Activated T-cell treated with anti-CD3 and anti-CD28 coated beads, Interleukin-2, amount 50 U/mL, for 72 hours (primary cell): Measurements from ENCODE around the gene RAB1B. TPM values are rescaled to one million over a fixed set of nuclear protein-coding genes. Genes with fewer than 3 reads are reported as not detected.

Source experiments
- ATAC-seq, 2 donors: fragments of 150-1000 bp; cut with Tn5 transposase; replicated peaks in 1 of 2; 2 replicates each; pipeline ENCODE4 v1.10.0; 2021; ENCODE audit warnings: moderate library complexity in 2 of 2, mild to moderate bottlenecking in 1 of 2
- DNase-seq, 2 donors: peaks; one replicate each; pipeline ENCODE4 v3.0.0; 2021 to 2022; ENCODE audit warnings: mixed read lengths in 1 of 2
- H3K27ac Mint-ChIP-seq: one replicate; pipeline ENCODE4 v1.8.0; 2022; ENCODE audit warnings: mild to moderate bottlenecking, moderate library complexity, mixed read lengths
- H3K27me3 Mint-ChIP-seq: one replicate; pipeline ENCODE4 v1.8.0; 2022; ENCODE audit warnings: low read depth, mixed read lengths
- H3K36me3 Mint-ChIP-seq, 2 donors: one replicate each; pipeline ENCODE4 v1.8.0; 2022; ENCODE audit warnings: mixed read lengths in 2 of 2, mild to moderate bottlenecking in 1 of 2; ENCODE audit not compliant: insufficient read depth in 2 of 2
- H3K4me1 Mint-ChIP-seq: one replicate; pipeline ENCODE4 v1.8.0; 2022; ENCODE audit warnings: low read depth, mixed read lengths
- H3K4me3 Mint-ChIP-seq, 2 donors: one replicate each; pipeline ENCODE4 v1.8.0; 2022; ENCODE audit warnings: mild to moderate bottlenecking in 2 of 2, mixed read lengths in 2 of 2, moderate library complexity in 2 of 2
- H3K9me3 Mint-ChIP-seq, 2 donors: one replicate each; pipeline ENCODE4 v1.8.0; 2022; ENCODE audit warnings: mixed read lengths in 2 of 2
- total RNA-seq, 2 donors: library from RNA; stranded (reverse); gene quantifications; one replicate each; pipeline ENCODE4 v1.2.3, GENCODE V29; 2022

The RAB1B gene
- total RNA-seq, 2 donors from 2014 or later, result 127 to 139 TPM

- Mint-ChIP-seq H3K27ac (no peak overlapping the region), H3K9me3 (no peaks in the 10 kb centered on the region), H3K27me3 (no peaks in the 10 kb centered on the region), H3K4me1 (peaks cover 21% of the 10 kb centered on the region), H3K36me3 (peaks cover 7 to 14% of the 10 kb centered on the region in 2 donors), H3K4me3 (no peak overlapping the region)
- ATAC-seq (no peak), DNase-seq (peak; percentile 52 to 55)
These were observed 3.5 kb upstream of the RAB1B start for GRCh38 chr11:66264914-66265313.

GRCh38 chr11:66265531-66266377, 2.7 kb upstream of the RAB1B start:
- no peak overlapping the region for H3K4me3 Mint-ChIP-seq
- H3K27ac Mint-ChIP-seq, result no peak overlapping the region
- ATAC-seq (no peak), DNase-seq (no peak)
- H3K36me3 Mint-ChIP-seq, result peaks cover 7 to 10% of the 10 kb centered on the region in 2 donors
- no peaks in the 10 kb centered on the region for H3K9me3 Mint-ChIP-seq
- H3K27me3 Mint-ChIP-seq, result no peaks in the 10 kb centered on the region
- H3K4me1 Mint-ChIP-seq, result peaks cover 28% of the 10 kb centered on the region

GRCh38 chr11:66266378-66267038, 1.9 kb upstream of the RAB1B start:
- ATAC-seq (no peak), DNase-seq (no peak)
- H3K27me3 Mint-ChIP-seq, result no peaks in the 10 kb centered on the region
- H3K27ac Mint-ChIP-seq, result no peak overlapping the region
- H3K36me3 Mint-ChIP-seq, result peaks cover 7 to 10% of the 10 kb centered on the region in 2 donors
- H3K9me3 Mint-ChIP-seq, result no peaks in the 10 kb centered on the region
- H3K4me3 Mint-ChIP-seq, result peak overlapping the region in 1 of 2 donors; percentile 97
- peaks cover 31% of the 10 kb centered on the region for H3K4me1 Mint-ChIP-seq

GRCh38 chr11:66267039-66267378, 1.4 kb upstream of the RAB1B start:
- H3K27ac Mint-ChIP-seq, result peak overlapping the region; percentile 51
- H3K27me3 Mint-ChIP-seq, result no peaks in the 10 kb centered on the region
- no peak for ATAC-seq
- H3K4me3 Mint-ChIP-seq, result peak overlapping the region; percentile 95 to 97
- no peaks in the 10 kb centered on the region for H3K9me3 Mint-ChIP-seq
- peaks cover 5 to 9% of the 10 kb centered on the region in 2 donors for H3K36me3 Mint-ChIP-seq
- peaks cover 31% of the 10 kb centered on the region for H3K4me1 Mint-ChIP-seq
- no peak for DNase-seq

GRCh38 chr11:66267379-66268243, 828 bp upstream of the RAB1B start:
- no peaks in the 10 kb centered on the region for H3K27me3 Mint-ChIP-seq
- ATAC-seq (peak; percentile 68 to 69), DNase-seq (peak; percentile 91 to 92)
- H3K4me1 Mint-ChIP-seq, result peaks cover 31% of the 10 kb centered on the region
- H3K36me3 Mint-ChIP-seq, result peaks cover 5 to 10% of the 10 kb centered on the region in 2 donors
- H3K4me3 Mint-ChIP-seq, result peak overlapping the region; percentile 95 to 97
- peak overlapping the region; percentile 93 for H3K27ac Mint-ChIP-seq
- no peaks in the 10 kb centered on the region for H3K9me3 Mint-ChIP-seq

- no peaks in the 10 kb centered on the region for H3K27me3 Mint-ChIP-seq
- ATAC-seq (no peak), DNase-seq (peak in 1 of 2 donors; percentile 35)
- peak overlapping the region; percentile 93 for H3K27ac Mint-ChIP-seq
- H3K4me1 Mint-ChIP-seq, result peaks cover 31% of the 10 kb centered on the region
- peaks cover 8 to 15% of the 10 kb centered on the region in 2 donors for H3K36me3 Mint-ChIP-seq
- H3K4me3 Mint-ChIP-seq, result peak overlapping the region; percentile 95 to 97
- H3K9me3 Mint-ChIP-seq, result no peaks in the 10 kb centered on the region
These were observed 790 bp downstream of the RAB1B start for GRCh38 chr11:66268952-66269905.

GRCh38 chr11:66271816-66272215, 3.4 kb downstream of the RAB1B start:
- DNase-seq, result no peak
- Mint-ChIP-seq H3K27me3 (no peaks in the 10 kb centered on the region), H3K9me3 (no peaks in the 10 kb centered on the region), H3K4me3 (no peak overlapping the region), H3K4me1 (peaks cover 30% of the 10 kb centered on the region), H3K27ac (no peak overlapping the region), H3K36me3 (peaks cover 8 to 20% of the 10 kb centered on the region in 2 donors)
- no peak for ATAC-seq

- no peak overlapping the region for H3K27ac Mint-ChIP-seq
- H3K36me3 Mint-ChIP-seq, result peaks cover 8 to 20% of the 10 kb centered on the region in 2 donors
- H3K27me3 Mint-ChIP-seq, result no peaks in the 10 kb centered on the region
These were observed 4.2 kb downstream of the RAB1B start for GRCh38 chr11:66272596-66272995.

GRCh38 chr11:66274219-66274618, 5.8 kb downstream of the RAB1B start:
- no peak for DNase-seq
- H3K4me3 Mint-ChIP-seq, result no peak overlapping the region
- H3K36me3 Mint-ChIP-seq, result peaks cover 7 to 19% of the 10 kb centered on the region in 2 donors
- ATAC-seq, result no peak
- H3K27ac Mint-ChIP-seq, result no peak overlapping the region
- peaks cover 5% of the 10 kb centered on the region for H3K27me3 Mint-ChIP-seq
- H3K9me3 Mint-ChIP-seq, result no peaks in the 10 kb centered on the region
- H3K4me1 Mint-ChIP-seq, result peaks cover 24% of the 10 kb centered on the region

More at GRCh38 chr11:66272596-66272995, 4.2 kb downstream of the RAB1B start:
- no peaks in the 10 kb centered on the region for H3K9me3 Mint-ChIP-seq
- peaks cover 24% of the 10 kb centered on the region for H3K4me1 Mint-ChIP-seq
- no peak for ATAC-seq
- H3K4me3 Mint-ChIP-seq, result peak overlapping the region in 1 of 2 donors; percentile 19
- no peak for DNase-seq

GRCh38 chr11:66275396-66275795, 7.0 kb downstream of the RAB1B start:
- Mint-ChIP-seq H3K27ac (no peak overlapping the region), H3K27me3 (peaks cover 14% of the 10 kb centered on the region), H3K36me3 (peaks cover 4 to 16% of the 10 kb centered on the region in 2 donors), H3K9me3 (no peaks in the 10 kb centered on the region), H3K4me1 (peaks cover 18% of the 10 kb centered on the region), H3K4me3 (no peak overlapping the region)
- no peak for DNase-seq
- no peak for ATAC-seq

- ATAC-seq (no peak), DNase-seq (no peak)
- Mint-ChIP-seq H3K9me3 (no peaks in the 10 kb centered on the region), H3K27me3 (peaks cover 18% of the 10 kb centered on the region), H3K27ac (no peak overlapping the region), H3K4me3 (no peak overlapping the region), H3K36me3 (peaks cover 4 to 16% of the 10 kb centered on the region in 2 donors), H3K4me1 (peaks cover 12% of the 10 kb centered on the region)
These were observed 7.7 kb downstream of the RAB1B start for GRCh38 chr11:66275984-66276612.
